PC-3 (cell line): Measurements from ENCODE around the gene TMEM270. TPM values are rescaled to one million over a fixed set of nuclear protein-coding genes. Genes with fewer than 3 reads are reported as not detected.
A peak's percentile ranks its signal among the peaks of the same experiment; 100 is the strongest.

Experiments used
- ATAC-seq: fragments of 200-7000 bp; cut with Tn5 transposase; 2 replicates; pipeline ENCODE4 v1.9.1; 2020; ENCODE audit warnings: mild to moderate bottlenecking, moderate library complexity
- BruUV-seq: library from RNA; stranded (reverse); fragments of 400-500 nt; replicated peaks from 2 replicates; lab custom pipeline; 2021; lab: Mats Ljungman, UMichigan
- CTCF ChIA-PET: fragments of 300-600 bp; sonication (Branson Sonifier 250); formaldehyde crosslinking; loops from one replicate; lab custom pipeline; 2022; ENCODE audit warnings: antibody characterized with exemption; lab: Charles Lee
- POLR2A ChIA-PET: fragments of 300-600 bp; sonication (Branson Sonifier 250); formaldehyde crosslinking; loops from one replicate; lab custom pipeline; 2022; ENCODE audit warnings: antibody characterized with exemption; ENCODE audit not compliant: unreplicated experiment; lab: Charles Lee
- DNase-seq: peaks from one replicate; pipeline ENCODE4 v3.0.0-alpha.2; 2015
- H2AFZ ChIP-seq: fragments of 300-600 bp; sonication (generic); 2 replicates; pipeline ENCODE4 v1.6.0; 2016; ENCODE audit warnings: antibody characterized with exemption, low read length
- H3F3A ChIP-seq: fragments of 300-600 bp; sonication (generic); one replicate; pipeline ENCODE4 v1.6.0; 2017; ENCODE audit warnings: antibody characterized with exemption, low read length, control low read depth, mild to moderate bottlenecking; ENCODE audit not compliant: unreplicated experiment
- H3K27ac ChIP-seq: fragments of 300-600 bp; sonication (generic); 2 replicates; pipeline ENCODE4 v1.5.1; 2016; ENCODE audit warnings: mild to moderate bottlenecking, low read length
- H3K27me3 ChIP-seq: fragments of 300-600 bp; sonication (generic); 2 replicates; pipeline ENCODE4 v1.6.1; 2016; ENCODE audit warnings: low read length, mixed read lengths
- H3K36me3 ChIP-seq: fragments of 300-600 bp; sonication (generic); 2 replicates; pipeline ENCODE4 v1.6.1; 2016; ENCODE audit warnings: low read depth, mixed run types, low read length, mixed read lengths
- H3K4me1 ChIP-seq: fragments of 300-600 bp; sonication (generic); 2 replicates; pipeline ENCODE4 v1.5.1; 2016; ENCODE audit warnings: low read length; ENCODE audit not compliant: insufficient read depth
- H3K4me2 ChIP-seq: fragments of 300-600 bp; sonication (generic); 2 replicates; pipeline ENCODE4 v1.6.0; 2016; ENCODE audit warnings: low read length
- H3K4me3 ChIP-seq: fragments of 300-600 bp; sonication (generic); 2 replicates; pipeline ENCODE4 v1.5.1; 2016; ENCODE audit warnings: mild to moderate bottlenecking, low read length, mixed read lengths
- H3K79me2 ChIP-seq: fragments of 300-600 bp; sonication (generic); 2 replicates; pipeline ENCODE4 v1.6.1; 2017; ENCODE audit warnings: low read length, mixed read lengths
- H3K9ac ChIP-seq: fragments of 300-600 bp; sonication (generic); 2 replicates; pipeline ENCODE4 v1.6.0; 2016; ENCODE audit warnings: mild to moderate bottlenecking, low read length
- H3K9me2 ChIP-seq: fragments of 300-600 bp; sonication (generic); replicated peaks from 2 replicates; pipeline ENCODE4 v1.6.1; 2016; ENCODE audit warnings: mixed run types, low read length, mixed read lengths
- H3K9me3 ChIP-seq: fragments of 300-600 bp; sonication (generic); 2 replicates; pipeline ENCODE4 v1.6.1; 2016; ENCODE audit warnings: low read length, mixed read lengths
- H4K20me1 ChIP-seq: fragments of 300-600 bp; sonication (generic); 2 replicates; pipeline ENCODE4 v1.6.1; 2016; ENCODE audit warnings: low read length, mixed read lengths
- EZH2 ChIP-seq: fragments of 300-600 bp; sonication (generic); IDR thresholded peaks from one replicate; pipeline ENCODE4 v1.6.1; 2017; ENCODE audit warnings: antibody characterized with exemption, mild to moderate bottlenecking, low read length; ENCODE audit not compliant: unreplicated experiment
- EZH2phosphoT487 ChIP-seq: fragments of 300-600 bp; sonication (generic); IDR thresholded peaks from 2 replicates; pipeline ENCODE4 v1.6.1; 2018; ENCODE audit warnings: mild to moderate bottlenecking, antibody characterized with exemption, low read length, borderline replicate concordance
- intact Hi-C: fragments of 100-400 bp; cut with micrococcal nuclease; formaldehyde crosslinking; loops from 2 replicates; pipeline ENCODE4 v1.9.0; 2023
- total RNA-seq: library from RNA; depleted of rRNA; stranded (reverse); fragments of >200 nt; gene quantifications from 2 replicates; pipeline ENCODE4 v1.2.3, GENCODE V29; 2014
- TF ChIP-seq, protein P1 (sequence below): fragments of 300-600 bp; sonication (generic); conservative IDR thresholded peaks from 2 replicates; pipeline ENCODE4 v1.5.1; 2017; ENCODE audit warnings: antibody characterized with exemption, low read depth, mild to moderate bottlenecking, low read length

TMEM270 gene
- total RNA-seq, 1 experiment from 2014 or later: not detected

DNA sequence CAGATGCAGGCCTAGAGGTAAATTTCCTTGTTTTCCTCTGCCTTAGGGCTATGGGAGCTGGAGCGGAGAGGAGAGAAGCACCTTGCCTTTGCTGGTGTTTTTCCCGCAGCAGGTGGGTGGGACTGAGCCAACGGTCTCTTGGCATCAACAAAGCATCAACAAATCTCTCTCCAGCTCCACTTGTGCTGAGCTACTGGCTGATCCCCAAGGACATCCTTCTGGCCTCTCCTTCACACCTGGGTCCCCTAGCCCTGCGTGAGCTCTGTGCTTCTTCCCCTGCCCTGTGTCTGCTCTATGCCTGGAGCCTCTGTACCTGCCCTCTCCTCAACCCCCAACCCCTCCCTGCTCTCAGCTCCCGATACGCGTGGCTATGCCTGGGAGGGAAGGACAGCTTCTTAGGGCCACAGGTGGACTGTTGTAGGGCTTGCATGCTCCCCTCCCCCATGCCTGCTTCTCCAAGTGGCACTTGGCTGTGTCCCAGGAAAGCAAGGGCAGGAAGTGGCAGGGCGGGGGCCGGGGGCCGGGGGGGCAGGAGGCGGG is 33.3 kb upstream of the TMEM270 start:
- Histone ChIP-seq H3K27ac (peak overlapping the region; percentile 96), H3K4me2 (peak overlapping the region; percentile 80), H3K4me1 (peaks cover 62% of the 10 kb centered on the region), H3K9me2 (no peaks in the 10 kb centered on the region), H2AFZ (no peak overlapping the region), H3K79me2 (peaks cover 38% of the 10 kb centered on the region), H4K20me1 (peaks cover 17% of the 10 kb centered on the region), H3K4me3 (peak overlapping the region; percentile 47; the same call in 1 of the 2 replicates), H3K27me3 (no peaks in the 10 kb centered on the region), H3K36me3 (peaks cover 12% of the 10 kb centered on the region), H3K9me3 (no peaks in the 10 kb centered on the region), H3F3A (peaks cover 9% of the 10 kb centered on the region), H3K9ac (peak overlapping the region; percentile 67)
- DNase-seq (peak; percentile 84), ATAC-seq (peak; percentile 21)
- POLR2A ChIA-PET: interaction anchor here (0.6 to 1.2 kb wide), 3 partner anchors 23 to 89 kb away, joined by 3 to 8 read pairs (median 6); partner anchors contain the start of gene ABHD11
- intact Hi-C loops: loop anchor here (1.0 kb wide), 2 partner anchors 24 to 28 kb away; no protein-coding TSS in a partner anchor
- TSS peak; percentile 17 for BruUV-seq
- CTCF ChIA-PET: interaction anchor here (0.5 to 2.5 kb wide), 2 partner anchors 15 to 23 kb away, joined by 4 to 18 read pairs; no protein-coding TSS in a partner anchor
- TF ChIP-seq, protein P1, sequence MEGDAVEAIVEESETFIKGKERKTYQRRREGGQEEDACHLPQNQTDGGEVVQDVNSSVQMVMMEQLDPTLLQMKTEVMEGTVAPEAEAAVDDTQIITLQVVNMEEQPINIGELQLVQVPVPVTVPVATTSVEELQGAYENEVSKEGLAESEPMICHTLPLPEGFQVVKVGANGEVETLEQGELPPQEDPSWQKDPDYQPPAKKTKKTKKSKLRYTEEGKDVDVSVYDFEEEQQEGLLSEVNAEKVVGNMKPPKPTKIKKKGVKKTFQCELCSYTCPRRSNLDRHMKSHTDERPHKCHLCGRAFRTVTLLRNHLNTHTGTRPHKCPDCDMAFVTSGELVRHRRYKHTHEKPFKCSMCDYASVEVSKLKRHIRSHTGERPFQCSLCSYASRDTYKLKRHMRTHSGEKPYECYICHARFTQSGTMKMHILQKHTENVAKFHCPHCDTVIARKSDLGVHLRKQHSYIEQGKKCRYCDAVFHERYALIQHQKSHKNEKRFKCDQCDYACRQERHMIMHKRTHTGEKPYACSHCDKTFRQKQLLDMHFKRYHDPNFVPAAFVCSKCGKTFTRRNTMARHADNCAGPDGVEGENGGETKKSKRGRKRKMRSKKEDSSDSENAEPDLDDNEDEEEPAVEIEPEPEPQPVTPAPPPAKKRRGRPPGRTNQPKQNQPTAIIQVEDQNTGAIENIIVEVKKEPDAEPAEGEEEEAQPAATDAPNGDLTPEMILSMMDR: no peak
- TF ChIP-seq EZH2phosphoT487 (no peak), EZH2 (no peak)

DNA sequence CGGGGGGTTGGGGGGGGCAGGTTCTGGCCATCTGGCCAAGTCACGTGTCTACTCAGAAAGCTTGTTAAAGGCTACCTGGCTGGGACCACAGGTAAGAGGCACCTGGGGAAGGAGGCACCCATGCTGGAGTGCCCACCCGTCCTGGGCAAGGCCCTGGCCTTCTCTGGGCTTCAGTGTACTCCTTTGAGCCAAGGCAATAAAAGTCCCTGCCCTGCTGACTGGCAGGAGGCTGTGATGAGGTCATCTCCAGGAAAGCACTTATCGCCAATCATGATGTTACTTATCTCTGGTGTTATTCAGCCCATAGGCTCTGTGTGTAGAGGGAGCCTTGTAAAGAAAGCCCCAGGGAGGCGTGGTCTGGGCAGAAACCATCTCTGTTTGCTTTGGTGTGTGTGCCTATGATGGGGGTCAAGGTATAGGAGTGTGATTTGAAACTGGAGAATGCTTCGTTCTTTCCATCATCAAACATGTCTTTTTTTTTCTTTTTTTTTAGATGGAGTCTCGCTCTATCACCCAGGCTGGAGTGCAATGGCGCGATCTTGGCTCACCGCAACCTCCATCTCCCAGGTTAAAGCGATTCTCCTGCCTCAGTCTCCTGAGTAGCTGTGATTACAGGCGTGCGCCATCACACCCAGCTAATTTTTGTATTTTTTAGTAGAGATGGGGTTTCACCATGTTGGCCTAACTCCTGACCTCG is 32.7 kb upstream of the TMEM270 start:
- peak; percentile 92 for DNase-seq
- peak overlapping the region; percentile 87 for H3K4me2 ChIP-seq
- peak; percentile 44 for ATAC-seq
- H3K4me3 ChIP-seq: 0 out of 2 replicates have a peak overlapping the region, but pooled peaks have one; percentile 99
- no peaks in the 10 kb centered on the region for H3K9me2 ChIP-seq
- H4K20me1 ChIP-seq: peaks cover 21% of the 10 kb centered on the region
- CTCF ChIA-PET: interaction anchor here (2.5 kb wide), 1 partner anchor 22 kb away, joined by 18 read pairs; no protein-coding TSS in a partner anchor
- peaks cover 44% of the 10 kb centered on the region for H3K79me2 ChIP-seq
- H2AFZ ChIP-seq: no peak overlapping the region
- POLR2A ChIA-PET: interaction anchor here (1.0 to 1.2 kb wide), 2 partner anchors 22 to 89 kb away, joined by 6 to 8 read pairs; partner anchors contain the start of gene ABHD11
- peaks cover 59% of the 10 kb centered on the region for H3K4me1 ChIP-seq
- H3K9ac ChIP-seq: peak overlapping the region; percentile 96
- peak overlapping the region; percentile 96 for H3K27ac ChIP-seq
- no peaks in the 10 kb centered on the region for H3K27me3 ChIP-seq
- peaks cover 9% of the 10 kb centered on the region for H3F3A ChIP-seq
- H3K36me3 ChIP-seq: peaks cover 12% of the 10 kb centered on the region
- no TSS peak for BruUV-seq
- intact Hi-C loops: loop anchor here (1.0 kb wide), 1 partner anchor 23 kb away; no protein-coding TSS in a partner anchor
- TF ChIP-seq, protein P1: no peak
- TF ChIP-seq EZH2phosphoT487: no peak
- TF ChIP-seq EZH2: no peak
- no peaks in the 10 kb centered on the region for H3K9me3 ChIP-seq
